SK-N-MC (cell line): ENCODE measurements around the gene CRYGN.

Source experiments
- EZH2 ChIP-seq: fragments of 200-600 bp; sonication (generic); IDR thresholded peaks from one replicate; pipeline ENCODE4 v1.6.1; 2017; ENCODE audit warnings: antibody characterized with exemption
- FOXP2 ChIP-seq: optimal IDR thresholded peaks from 2 replicates; pipeline ENCODE3; 2011; ENCODE audit warnings: mild to moderate bottlenecking, moderate library complexity; ENCODE audit not compliant: insufficient read depth; ENCODE audit errors: extremely low read length, control extremely low read depth
- POLR2AphosphoS5 ChIP-seq: IDR thresholded peaks from 2 replicates; pipeline ENCODE4 v1.6.1; 2012; ENCODE audit warnings: mild to moderate bottlenecking, low read depth, low read length, borderline replicate concordance

DNA sequence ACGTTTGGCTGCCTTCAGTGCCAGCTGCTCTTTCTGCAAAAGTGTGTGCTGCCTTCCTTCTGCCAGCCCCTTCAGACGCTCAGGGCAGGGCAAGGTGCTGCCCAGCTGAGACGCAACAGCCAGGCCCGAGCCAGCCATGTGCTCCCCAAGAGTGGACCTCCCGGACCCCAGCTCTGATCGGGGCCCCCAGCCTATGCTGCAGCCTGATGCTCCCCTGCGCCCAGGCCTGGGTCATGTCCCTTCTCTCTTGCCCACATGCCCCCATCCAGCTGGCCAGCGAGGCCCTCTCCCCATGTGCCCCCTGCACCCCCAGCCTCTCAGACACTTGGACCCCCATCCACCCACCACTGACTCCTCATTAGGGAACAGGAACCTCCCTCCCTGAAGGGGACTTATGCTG lies 47.9 kb downstream of the CRYGN start:
- no peak for TF ChIP-seq POLR2AphosphoS5
- no peak for TF ChIP-seq EZH2
- no peak for TF ChIP-seq FOXP2
